HPDE6-E6E7 (cell line): ENCODE measurements around the gene GPR62.
"Not testable (repeated sequence)": the region's sequence is repeated elsewhere in the genome, so short reads cannot be mapped to it uniquely, and the experiment has no call there.

Experiments
- DNase-seq: peaks from one replicate; pipeline ENCODE4 v3.0.0; 2011; ENCODE audit warnings: missing footprints; ENCODE audit errors: extremely low spot score

Gene GPR62

DNA sequence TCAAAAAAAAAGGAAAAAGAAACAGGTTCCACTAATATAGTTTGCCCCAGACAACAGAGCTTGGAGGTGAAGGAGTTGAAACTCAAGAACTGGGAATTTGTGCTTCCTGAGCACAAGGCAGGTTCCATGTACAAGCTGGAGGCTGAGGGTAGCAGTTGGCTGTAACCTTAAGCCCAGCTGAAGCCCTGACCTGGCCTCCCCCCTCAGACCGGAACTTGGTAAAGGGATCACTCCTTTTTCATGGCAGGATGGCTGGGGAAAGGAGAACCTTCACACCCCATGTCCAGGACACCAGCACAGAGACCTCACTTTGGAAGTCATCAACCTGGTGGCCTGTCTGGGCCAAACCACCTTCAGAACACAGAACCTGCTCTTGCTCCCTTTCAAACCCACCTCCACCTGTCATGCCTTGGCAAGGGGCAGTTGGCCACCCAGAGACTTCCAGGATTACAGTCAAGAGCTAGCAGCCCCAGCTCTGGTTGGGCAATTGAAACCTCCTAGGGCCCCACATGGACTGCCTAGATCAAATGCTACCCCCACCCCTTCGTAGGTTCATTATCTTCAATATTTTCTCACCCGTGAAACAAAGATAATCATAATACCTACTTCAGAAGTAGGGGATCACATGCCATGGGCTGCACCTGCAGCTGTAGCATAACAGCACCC lies 37.0 kb downstream of the GPR62 start:
- no peak for DNase-seq

DNA sequence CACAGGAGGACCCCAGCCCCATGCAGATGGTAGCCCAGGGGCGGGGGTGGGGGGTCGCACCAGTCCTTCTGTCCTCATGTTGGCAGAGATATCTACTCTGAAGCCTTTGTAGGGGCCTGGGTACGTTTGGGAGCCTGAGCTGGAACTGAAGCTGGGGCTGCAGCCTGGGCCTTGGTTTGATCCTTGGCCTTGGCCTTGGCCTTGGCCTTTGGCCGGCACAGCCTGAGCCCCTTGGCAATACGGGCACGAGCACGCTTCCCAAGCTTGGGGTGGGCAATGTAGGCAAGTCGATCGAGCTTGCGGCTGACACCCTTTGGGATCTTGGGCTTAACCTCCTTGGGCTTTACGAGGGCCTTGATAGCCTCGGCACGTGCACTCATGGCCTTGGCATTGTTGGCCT lies 38.5 kb downstream of the GPR62 start:
- not testable (repeated sequence) for DNase-seq

DNA sequence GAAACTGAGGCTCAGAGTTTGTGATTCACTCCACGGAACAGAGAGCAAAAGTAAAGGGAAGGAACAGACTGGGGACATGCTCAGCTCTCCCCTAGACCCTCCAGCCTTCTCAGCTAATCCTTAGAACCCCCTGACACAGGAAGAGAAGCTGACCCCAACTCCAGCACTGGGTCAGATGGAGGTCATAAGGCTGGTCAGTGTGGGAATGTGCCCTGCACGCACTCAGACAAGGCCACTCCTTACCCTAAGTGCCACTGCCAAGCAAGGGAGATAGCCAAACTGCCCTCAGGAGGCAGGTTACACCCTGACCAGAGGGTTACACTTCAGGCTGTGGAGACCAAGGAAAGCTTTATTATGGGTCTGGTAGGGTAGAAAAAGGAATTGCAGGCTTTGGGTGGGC lies 39.3 kb downstream of the GPR62 start:
- DNase-seq = no peak

DNA sequence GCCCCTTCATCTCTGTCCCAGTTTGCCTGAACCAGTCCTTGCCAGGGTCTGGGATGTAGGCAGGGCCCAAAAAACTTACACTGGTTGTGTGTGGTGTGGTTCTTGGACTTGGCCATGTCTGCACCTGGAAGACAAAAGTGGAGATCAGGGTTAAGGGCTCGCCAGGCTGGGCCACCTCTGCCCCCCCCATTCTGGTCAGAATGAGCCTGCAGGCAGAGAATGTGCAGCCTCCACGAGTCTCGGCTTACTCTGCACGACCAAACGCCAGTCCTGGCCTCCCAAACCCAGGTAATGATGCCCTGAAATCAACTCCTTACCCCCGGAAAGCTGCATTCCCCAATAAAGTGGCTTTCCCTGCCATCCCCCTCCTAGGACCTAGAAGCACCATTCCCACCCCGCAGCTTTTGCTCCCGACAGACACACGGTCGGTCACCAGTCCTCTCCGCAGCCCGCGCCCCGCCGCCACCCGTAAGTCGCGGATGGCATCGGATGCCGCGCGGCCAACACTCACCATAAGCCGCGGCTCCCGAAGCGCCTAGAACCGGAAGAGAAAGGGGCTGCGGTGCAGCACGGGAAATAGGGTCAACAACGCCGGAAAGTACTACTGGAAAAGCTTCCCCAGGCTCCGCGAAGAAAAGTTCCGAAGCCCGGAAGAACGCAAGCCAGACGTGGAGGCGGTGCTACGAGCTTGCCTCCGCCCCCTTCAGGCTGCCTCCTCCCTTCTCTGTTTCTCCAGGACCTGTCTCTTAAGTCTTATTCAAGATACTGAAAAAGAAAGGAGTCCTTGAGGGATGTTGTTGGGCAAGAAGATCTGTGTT lies 40.4 kb downstream of the GPR62 start, which contains the start of gene RPL29:
RPL29 (minus strand) TSS at position 550 of the 818 bp plus-strand sequence; CDS start at position 116, 434 bp downstream.
- no peak for DNase-seq

DNA sequence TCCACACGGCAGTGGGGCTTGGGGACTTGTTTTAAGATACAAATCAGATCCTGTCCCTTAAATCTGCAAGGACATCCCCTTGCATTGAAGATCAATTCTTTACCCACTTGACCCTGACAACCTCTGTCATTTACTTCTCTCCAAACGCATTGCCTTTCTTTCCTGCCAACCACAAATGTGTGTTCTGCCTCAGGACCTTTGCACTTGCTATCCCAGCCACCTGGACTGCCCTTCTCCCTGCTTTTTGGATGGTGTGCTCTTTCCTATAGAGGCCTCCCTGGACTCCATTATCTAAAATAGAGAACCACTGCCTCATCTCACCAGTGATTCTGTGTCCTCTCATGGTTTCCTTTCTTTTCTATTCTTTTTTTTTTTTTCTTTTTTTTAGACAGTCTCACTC lies 42.0 kb downstream of the GPR62 start:
- no peak for DNase-seq

GRCh38 chr3:51997935-51998596 lies 42.9 kb downstream of the GPR62 start:
- no peak for DNase-seq

DNA sequence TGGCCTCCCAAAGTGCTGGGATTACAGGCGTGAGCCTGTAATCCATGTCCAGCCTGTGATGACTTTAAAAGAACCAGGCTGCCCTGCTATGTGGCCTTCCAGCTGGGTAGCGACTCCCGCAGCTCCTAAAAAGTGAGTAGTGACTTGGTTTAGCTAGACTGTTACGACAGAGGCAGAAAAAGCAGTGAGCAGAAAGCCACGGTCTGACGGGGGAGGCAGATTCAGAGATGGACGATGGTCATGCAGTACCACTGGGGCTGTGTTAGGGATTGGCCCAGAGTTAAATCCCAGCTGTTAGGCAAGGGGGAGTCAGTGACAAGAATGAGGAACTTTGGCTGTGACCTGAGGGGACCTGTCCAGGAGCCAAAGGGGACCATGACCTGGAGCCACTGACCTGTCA lies 43.6 kb downstream of the GPR62 start:
- DNase-seq = no peak

DNA sequence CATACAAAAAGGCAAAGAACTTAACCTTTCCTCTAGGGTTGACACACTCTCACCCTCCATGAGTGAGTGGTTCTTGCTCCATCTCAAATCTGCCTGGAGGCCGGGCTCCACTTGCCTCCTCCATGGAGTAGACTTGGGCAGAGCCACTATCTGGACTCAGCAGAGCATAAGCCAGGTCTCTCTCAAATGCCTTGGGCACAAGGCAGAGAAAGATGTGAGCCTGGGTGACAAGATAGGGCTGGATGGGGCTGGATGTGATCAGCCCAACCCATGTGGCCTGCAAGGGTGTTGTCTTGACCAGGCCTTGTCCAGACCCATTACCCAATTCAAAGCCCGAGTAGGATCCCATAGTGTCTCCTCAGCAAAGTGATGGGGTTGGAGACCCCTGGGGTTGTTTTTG lies 44.7 kb downstream of the GPR62 start:
- DNase-seq = no peak

- DNase-seq = peak; percentile 44
Measured at GRCh38 chr3:52001443-52001974, 46.3 kb downstream of the GPR62 start.

DNA sequence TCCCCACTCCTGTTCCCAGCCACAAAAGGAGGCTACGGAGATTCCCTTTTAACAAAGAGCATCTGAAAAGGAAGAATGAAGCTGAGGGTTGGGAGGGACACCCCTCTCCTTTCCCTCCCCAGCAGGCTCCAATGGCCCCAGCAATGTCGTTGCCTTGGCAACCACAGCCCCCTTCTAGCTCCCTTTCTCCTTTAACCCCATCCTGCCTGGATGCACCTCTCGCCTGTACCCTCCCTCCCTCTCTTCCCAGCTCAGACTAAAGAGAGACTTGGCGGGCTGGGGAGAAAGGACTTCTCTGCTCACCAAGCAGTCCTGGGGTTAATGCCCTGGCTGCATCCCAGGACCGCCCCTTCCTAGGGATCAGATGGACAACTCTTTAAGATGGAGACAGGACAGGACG lies 47.6 kb downstream of the GPR62 start:
- no peak for DNase-seq

GRCh38 chr3:52004163-52004787 lies 49.1 kb downstream of the GPR62 start:
- DNase-seq = no peak

DNA sequence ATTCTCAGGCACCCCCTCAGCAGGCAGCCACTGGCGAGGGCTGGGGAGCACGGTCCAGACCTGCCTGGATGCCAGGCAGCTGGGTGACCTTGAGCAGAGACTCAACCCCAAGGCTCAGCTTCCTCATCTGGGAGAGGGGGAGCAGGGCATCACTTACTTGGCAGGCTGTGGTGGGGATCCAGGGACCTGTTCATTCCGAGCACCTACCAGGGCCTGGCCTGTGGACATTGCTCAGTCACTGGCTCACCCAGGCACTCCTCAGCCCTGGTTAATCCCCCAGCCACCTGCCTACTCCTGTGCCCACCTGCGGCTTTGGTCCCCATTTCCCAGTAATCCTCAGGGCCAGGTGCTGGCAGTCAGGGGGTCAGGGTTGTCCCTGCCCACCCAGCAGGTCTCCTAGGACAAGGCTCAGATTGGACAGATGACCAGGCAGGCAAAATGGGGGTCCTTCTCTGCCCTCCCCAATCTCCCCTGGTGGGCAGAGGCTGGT lies 49.8 kb downstream of the GPR62 start:
- DNase-seq = no peak

DNA sequence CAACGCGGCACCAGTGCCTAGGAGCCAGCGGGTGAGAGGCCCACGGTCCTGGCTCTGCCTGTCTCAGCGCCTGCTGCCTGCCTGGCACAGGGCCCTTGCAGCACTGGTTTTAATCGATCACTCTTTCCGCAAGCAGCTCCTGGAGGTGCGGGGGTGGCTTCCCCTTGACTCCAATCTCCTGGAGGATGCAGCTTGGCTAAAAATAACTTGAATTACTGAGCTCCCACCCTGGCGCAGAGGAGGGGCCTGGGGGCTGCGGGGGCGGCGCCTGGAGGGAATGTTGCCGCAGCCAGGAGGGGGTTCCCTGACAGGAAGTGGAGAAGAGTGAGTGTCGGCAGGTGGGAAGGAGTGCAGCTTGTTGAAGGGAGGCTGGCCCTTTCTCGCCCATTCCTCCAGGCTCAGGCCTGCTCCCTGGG lies 50.4 kb downstream of the GPR62 start:
- no peak for DNase-seq

DNA sequence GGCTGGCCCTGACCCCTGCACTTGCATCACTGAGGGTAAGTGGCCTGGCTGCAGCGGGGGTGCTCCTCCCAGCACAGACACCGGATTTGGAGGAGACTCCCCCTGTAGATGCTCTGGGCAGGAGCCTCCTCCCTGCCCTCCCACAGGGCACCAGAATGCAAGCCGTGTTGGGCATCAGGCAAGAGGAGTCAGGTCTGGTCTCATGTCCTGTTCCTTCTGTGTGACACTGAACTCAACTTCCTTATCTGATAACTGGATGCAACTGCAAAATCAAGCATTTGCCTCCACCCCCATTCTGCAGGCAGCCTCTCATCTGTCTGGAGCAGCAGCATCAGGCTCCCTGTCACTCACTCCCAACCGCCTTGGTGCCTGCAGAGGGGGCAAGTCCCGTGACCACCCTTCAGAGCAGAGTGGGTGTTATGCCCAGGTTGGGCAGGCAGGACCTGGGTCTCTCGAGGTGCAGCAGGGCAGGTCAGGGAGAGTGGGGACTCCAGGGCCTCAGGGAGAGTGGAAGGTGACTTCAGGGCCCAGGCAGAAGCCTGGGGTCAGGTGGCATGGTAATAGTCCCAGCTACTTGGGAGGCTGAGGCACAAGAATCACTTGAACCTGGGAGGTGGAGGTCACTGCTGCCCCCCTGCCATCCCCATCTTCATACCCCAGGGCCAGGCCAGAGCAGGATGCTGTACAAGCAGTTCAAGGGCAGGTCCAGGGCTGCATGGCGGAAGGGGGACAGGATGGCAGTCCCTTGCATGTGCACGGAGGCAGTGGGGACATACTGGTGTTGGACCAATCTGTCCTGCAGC lies 51.0 kb downstream of the GPR62 start:
- no peak for DNase-seq

DNA sequence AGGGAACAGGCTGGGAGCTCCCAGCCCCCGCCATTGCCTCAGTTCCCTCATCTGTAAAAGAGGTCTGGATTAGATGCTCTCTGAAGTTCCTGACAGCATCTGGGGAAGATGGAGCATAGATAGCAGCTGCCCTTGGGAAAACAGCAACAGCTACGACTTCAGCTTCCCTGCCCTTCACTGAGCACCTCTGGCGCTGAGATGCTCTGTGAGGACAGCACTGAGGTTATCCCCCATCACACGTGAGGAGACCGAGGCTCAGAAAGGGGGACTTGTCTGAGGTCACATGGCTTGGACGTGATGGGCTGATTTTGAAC lies 51.6 kb downstream of the GPR62 start:
- no peak for DNase-seq
